Liver (tissue), 2 donors: Measurements from ENCODE around the gene CD84.
"Not testable (repeated sequence)": the region's sequence is repeated elsewhere in the genome, so short reads cannot be mapped to it uniquely, and the experiment has no call there.

Source experiments
- TF ChIP-seq, protein P1 (sequence below): fragments of 150-350 bp; IDR thresholded peaks from 2 replicates; pipeline ENCODE4 v1.5.1; 2017; ENCODE audit warnings: improper control_type of control experiment, low read depth, low read length; ENCODE audit not compliant: missing input control
- TF ChIP-seq, protein P2 (sequence below): IDR thresholded peaks from 2 replicates; pipeline ENCODE4 v1.6.1; 2016; ENCODE audit warnings: antibody characterized with exemption
- donor health status: healthy.

DNA sequence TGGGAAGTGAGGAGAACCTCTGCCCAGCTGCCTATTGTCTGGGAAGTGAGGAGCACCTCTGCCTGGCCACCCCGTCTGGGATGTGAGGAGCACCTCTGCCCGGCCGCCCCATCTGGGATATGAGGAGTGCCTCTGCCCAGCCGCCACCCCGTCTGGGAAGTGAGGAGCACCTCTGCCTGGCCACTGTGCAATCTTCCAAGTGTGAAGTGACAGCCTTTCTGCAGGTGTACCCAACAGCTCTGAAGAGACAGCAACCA is 46.8 kb downstream of the CD84 start:
- TF ChIP-seq, protein P1, sequence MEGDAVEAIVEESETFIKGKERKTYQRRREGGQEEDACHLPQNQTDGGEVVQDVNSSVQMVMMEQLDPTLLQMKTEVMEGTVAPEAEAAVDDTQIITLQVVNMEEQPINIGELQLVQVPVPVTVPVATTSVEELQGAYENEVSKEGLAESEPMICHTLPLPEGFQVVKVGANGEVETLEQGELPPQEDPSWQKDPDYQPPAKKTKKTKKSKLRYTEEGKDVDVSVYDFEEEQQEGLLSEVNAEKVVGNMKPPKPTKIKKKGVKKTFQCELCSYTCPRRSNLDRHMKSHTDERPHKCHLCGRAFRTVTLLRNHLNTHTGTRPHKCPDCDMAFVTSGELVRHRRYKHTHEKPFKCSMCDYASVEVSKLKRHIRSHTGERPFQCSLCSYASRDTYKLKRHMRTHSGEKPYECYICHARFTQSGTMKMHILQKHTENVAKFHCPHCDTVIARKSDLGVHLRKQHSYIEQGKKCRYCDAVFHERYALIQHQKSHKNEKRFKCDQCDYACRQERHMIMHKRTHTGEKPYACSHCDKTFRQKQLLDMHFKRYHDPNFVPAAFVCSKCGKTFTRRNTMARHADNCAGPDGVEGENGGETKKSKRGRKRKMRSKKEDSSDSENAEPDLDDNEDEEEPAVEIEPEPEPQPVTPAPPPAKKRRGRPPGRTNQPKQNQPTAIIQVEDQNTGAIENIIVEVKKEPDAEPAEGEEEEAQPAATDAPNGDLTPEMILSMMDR: not testable (repeated sequence)
- TF ChIP-seq, protein P2, sequence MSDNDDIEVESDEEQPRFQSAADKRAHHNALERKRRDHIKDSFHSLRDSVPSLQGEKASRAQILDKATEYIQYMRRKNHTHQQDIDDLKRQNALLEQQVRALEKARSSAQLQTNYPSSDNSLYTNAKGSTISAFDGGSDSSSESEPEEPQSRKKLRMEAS: not testable (repeated sequence)
